ENCODE measurements around the gene HMG20B.

The HMG20B gene

DNA sequence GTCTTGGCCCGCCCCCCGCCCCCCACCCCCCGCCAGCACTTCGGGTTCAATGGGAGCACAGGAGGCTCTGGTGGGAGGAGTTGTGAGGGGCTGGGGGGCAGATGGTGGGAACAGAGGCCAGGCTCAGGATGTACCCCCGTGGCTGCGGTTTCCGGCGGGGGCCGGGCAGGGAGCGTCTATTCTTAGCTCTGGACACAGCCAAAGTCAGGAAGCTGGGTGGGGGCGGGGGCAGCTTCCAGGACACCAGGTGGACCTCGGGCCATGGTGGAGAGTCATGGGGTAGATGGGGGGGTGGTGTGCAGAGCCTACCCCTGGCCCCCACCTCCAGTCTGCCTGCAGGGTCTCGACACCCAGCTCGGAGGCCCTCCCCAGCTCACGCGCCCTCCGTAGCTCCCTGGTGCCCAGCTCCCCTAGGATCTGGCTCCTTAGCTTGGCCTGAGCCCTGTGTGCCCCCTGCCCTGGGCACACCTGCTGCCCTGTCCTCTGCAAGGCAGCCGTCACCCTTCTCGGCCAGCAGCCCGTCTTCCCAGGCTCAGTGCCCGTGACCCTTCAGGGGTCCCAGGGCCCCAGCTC lies 36.1 kb downstream of the HMG20B start:
- no peak overlapping the region for H3K27ac ChIP-seq
- no peaks in the 10 kb centered on the region for H3K79me2 ChIP-seq (ENCODE audit: insufficient read depth, low read depth)
- no peaks in the 10 kb centered on the region for H4K20me1 ChIP-seq (ENCODE audit: insufficient read depth)
- no peaks in the 10 kb centered on the region; the same call in 1 of the 2 replicates for H3K27me3 ChIP-seq (ENCODE audit: insufficient read depth, low read depth)
- H3K4me2 ChIP-seq = no peak overlapping the region
- peaks cover 5% of the 10 kb centered on the region for H3K4me1 ChIP-seq (ENCODE audit: low read depth, poor library complexity, severe bottlenecking)
- no peak overlapping the region for H2AFZ ChIP-seq (ENCODE audit: low read depth)
- no peak overlapping the region for H3K9ac ChIP-seq
- H3K36me3 ChIP-seq (ENCODE audit: insufficient read depth) = no peaks in the 10 kb centered on the region
- TF ChIP-seq, protein P1, sequence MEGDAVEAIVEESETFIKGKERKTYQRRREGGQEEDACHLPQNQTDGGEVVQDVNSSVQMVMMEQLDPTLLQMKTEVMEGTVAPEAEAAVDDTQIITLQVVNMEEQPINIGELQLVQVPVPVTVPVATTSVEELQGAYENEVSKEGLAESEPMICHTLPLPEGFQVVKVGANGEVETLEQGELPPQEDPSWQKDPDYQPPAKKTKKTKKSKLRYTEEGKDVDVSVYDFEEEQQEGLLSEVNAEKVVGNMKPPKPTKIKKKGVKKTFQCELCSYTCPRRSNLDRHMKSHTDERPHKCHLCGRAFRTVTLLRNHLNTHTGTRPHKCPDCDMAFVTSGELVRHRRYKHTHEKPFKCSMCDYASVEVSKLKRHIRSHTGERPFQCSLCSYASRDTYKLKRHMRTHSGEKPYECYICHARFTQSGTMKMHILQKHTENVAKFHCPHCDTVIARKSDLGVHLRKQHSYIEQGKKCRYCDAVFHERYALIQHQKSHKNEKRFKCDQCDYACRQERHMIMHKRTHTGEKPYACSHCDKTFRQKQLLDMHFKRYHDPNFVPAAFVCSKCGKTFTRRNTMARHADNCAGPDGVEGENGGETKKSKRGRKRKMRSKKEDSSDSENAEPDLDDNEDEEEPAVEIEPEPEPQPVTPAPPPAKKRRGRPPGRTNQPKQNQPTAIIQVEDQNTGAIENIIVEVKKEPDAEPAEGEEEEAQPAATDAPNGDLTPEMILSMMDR (conservative IDR thresholded peaks at IDR 0.05; ENCODE audit: low read depth, low read length) = no peak
- no peak overlapping the region for H3K4me3 ChIP-seq (IDR thresholded peaks at IDR 0.05; ENCODE audit: insufficient read depth, low read depth, low read length)

DNA sequence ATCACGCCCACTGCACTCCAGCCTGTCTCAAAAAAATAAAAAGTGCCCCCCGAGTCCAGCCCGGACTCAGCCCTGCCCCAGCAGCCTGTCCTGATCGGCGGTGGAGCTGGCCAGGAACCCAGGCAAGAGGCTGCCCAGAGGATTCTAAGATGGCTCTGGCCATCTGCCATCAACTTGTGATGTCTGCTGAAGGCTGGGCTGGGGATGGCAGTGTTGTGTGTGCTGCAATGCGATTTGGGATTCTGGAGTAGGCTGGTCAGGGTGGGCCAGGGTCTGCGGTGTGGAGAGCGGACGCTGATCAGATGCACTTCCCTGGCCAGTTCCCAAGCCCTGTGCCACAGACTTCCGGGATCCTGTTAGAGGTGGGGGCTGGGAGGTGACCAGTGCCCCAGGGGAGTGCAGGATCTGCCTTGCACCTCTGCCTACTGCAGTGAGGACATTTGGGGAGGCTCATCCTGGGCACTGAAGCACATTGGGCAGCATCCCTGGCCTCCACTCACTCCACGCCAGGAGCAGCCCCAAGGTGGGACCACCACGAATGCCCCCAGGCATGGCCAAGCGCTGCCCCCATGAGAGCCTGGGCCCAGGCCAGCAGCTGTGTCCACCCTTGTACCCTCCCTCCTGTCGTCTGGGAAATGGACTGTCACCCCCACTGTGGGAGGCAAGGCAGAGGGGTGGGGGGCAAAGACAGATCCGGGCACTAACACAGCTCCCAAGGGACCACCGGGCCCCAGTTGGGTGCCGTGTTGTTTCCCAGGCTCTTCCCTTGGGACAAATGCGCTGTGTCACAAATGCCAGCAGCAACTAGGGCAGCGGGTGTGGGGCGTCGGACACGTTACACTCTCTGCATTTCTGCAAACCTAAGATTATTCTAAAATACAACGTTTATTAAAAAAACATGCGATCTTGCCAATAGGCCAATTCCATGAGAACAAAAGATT lies 37.3 kb downstream of the HMG20B start:
- Histone ChIP-seq H4K20me1 (ENCODE audit: insufficient read depth) (no peaks in the 10 kb centered on the region), H3K9ac (no peak overlapping the region), H3K4me3 (IDR thresholded peaks at IDR 0.05; ENCODE audit: insufficient read depth, low read depth, low read length) (no peak overlapping the region), H3K79me2 (ENCODE audit: insufficient read depth, low read depth) (no peaks in the 10 kb centered on the region), H3K4me1 (ENCODE audit: low read depth, poor library complexity, severe bottlenecking) (peaks cover 5% of the 10 kb centered on the region), H3K27me3 (ENCODE audit: insufficient read depth, low read depth) (no peaks in the 10 kb centered on the region; the same call in 1 of the 2 replicates), H3K27ac (no peak overlapping the region), H3K36me3 (ENCODE audit: insufficient read depth) (no peaks in the 10 kb centered on the region), H2AFZ (ENCODE audit: low read depth) (no peak overlapping the region), H3K4me2 (no peak overlapping the region)
- TF ChIP-seq, protein P1 (conservative IDR thresholded peaks at IDR 0.05; ENCODE audit: low read depth, low read length) = no peak

DNA sequence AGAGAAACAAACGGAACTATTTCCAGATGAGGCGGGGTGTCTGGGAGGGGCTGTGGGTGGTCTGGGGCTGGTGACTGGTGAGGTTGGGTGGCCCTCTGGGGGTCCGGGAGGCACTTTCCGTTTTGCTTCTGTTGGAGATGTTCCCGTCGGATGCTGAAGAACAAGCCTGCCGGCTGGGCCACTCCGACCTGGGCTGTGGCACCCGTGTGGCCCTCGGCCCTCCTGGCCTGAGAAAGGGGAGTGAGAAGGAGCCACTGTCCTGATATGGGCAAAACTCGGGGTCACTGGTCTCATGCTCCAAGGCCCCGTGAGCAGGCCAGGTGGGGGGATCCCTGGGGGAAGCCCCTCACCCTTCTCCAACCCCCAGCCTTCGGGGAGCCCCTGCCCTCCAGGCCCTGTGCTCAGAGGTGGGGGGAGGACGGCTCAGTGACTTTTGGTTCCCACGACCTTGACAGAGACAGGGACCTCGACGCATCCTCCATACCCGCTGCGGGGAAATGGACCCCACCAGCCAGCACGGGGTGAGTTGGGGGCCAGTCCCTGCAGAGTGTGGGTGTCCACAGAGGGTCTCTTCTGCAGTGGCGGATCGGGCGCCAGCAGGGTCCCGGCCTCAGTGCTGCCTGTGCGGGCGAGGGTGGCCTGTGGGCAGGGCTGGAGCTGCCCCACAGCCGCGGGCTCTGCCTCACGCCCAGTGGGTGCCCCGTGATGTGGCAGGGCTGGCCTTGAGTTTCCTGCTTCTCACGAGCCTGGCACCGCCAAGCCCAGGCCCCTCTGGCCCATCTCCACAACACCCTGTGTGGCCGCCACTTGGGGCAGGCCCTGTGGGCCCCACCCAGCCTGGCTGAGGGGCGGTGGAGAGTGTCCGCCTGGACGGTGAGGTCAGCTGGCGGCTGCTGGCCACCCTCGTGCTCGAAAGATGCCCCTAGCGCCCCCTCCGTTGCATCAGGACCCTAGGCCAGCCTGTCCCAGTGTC lies 38.3 kb downstream of the HMG20B start:
- Histone ChIP-seq H3K4me3 (IDR thresholded peaks at IDR 0.05; ENCODE audit: insufficient read depth, low read depth, low read length) (no peak overlapping the region), H3K27me3 (ENCODE audit: insufficient read depth, low read depth) (no peaks in the 10 kb centered on the region), H3K36me3 (ENCODE audit: insufficient read depth) (no peaks in the 10 kb centered on the region), H3K4me1 (ENCODE audit: low read depth, poor library complexity, severe bottlenecking) (peaks cover 4% of the 10 kb centered on the region), H2AFZ (ENCODE audit: low read depth) (no peak overlapping the region), H4K20me1 (ENCODE audit: insufficient read depth) (no peaks in the 10 kb centered on the region), H3K4me2 (no peak overlapping the region), H3K79me2 (ENCODE audit: insufficient read depth, low read depth) (no peaks in the 10 kb centered on the region), H3K27ac (no peak overlapping the region), H3K9ac (no peak overlapping the region)
- TF ChIP-seq, protein P1 (conservative IDR thresholded peaks at IDR 0.05; ENCODE audit: low read depth, low read length) = no peak

DNA sequence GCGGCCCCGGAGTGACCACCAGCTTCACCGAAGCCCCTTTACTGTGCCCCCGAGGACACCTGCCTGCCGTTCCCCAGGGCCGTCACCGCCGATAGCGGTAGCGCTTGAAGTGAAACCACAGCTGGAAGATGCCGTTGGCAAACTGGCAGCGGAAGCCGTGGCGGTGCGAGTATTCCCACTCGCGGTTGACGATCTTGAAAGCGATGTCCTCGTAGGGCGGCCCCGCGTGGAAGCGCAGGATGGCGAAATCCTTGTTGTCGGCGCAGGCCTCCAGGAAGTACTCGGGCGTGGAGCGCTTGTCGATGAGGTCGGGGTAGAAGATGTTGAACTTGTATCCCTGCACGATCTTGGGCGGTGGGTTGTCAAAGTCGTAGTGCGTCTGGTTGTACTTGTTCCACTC lies 39.1 kb downstream of the HMG20B start:
- no peaks in the 10 kb centered on the region for H4K20me1 ChIP-seq (ENCODE audit: insufficient read depth)
- H3K4me3 ChIP-seq (IDR thresholded peaks at IDR 0.05; ENCODE audit: insufficient read depth, low read depth, low read length) = no peak overlapping the region
- no peaks in the 10 kb centered on the region for H3K79me2 ChIP-seq (ENCODE audit: insufficient read depth, low read depth)
- no peak overlapping the region for H2AFZ ChIP-seq (ENCODE audit: low read depth)
- TF ChIP-seq, protein P1 (conservative IDR thresholded peaks at IDR 0.05; ENCODE audit: low read depth, low read length) = no peak
- no peak overlapping the region for H3K4me2 ChIP-seq
- H3K27me3 ChIP-seq (ENCODE audit: insufficient read depth, low read depth) = no peaks in the 10 kb centered on the region
- H3K36me3 ChIP-seq (ENCODE audit: insufficient read depth) = no peaks in the 10 kb centered on the region
- H3K4me1 ChIP-seq (ENCODE audit: low read depth, poor library complexity, severe bottlenecking) = peaks cover 8% of the 10 kb centered on the region
- no peak overlapping the region for H3K27ac ChIP-seq
- no peak overlapping the region for H3K9ac ChIP-seq

All from KMS-11 (cell line).